Upper lobe of right lung (tissue), 1 donor: Measurements from ENCODE around the gene SUSD4. TPM values are rescaled to one million over a fixed set of nuclear protein-coding genes. Genes with fewer than 3 reads are reported as not detected.

Experiments
- ATAC-seq: fragments of 200-7000 bp; cut with Tn5 transposase; one replicate; pipeline ENCODE4 v1.9.1; 2020; ENCODE audit warnings: mild to moderate bottlenecking, moderate library complexity
- DNase-seq: peaks from one replicate; pipeline ENCODE4 v3.0.0-alpha.2; 2020
- H3K27ac ChIP-seq: fragments of 200-600 bp; one replicate; pipeline ENCODE4 v1.8.0; 2022
- H3K27me3 ChIP-seq: fragments of 200-600 bp; one replicate; pipeline ENCODE4 v1.8.0; 2022; ENCODE audit warnings: mild to moderate bottlenecking
- H3K36me3 ChIP-seq: fragments of 200-600 bp; one replicate; pipeline ENCODE4 v1.8.0; 2022
- H3K4me1 ChIP-seq: fragments of 200-600 bp; one replicate; pipeline ENCODE4 v1.8.0; 2022
- H3K4me3 ChIP-seq: fragments of 200-600 bp; one replicate; pipeline ENCODE4 v1.8.0; 2022; ENCODE audit warnings: mild to moderate bottlenecking
- H3K9me3 ChIP-seq: fragments of 200-600 bp; one replicate; pipeline ENCODE4 v1.8.0; 2022
- CTCF ChIP-seq: fragments of 200-600 bp; IDR thresholded peaks from one replicate; pipeline ENCODE4 v1.8.0; 2022; ENCODE audit warnings: antibody characterized with exemption
- intact Hi-C: fragments of 100-400 bp; cut with DNase I; formaldehyde crosslinking; loops from one replicate; pipeline ENCODE4 v1.11.0; 2022
- total RNA-seq: library from RNA; stranded (reverse); fragmentation: NEBNext Ultra II Directional; extraction: Animal tissue kit (Norgen Biotek cat#: 25700); gene quantifications from one replicate; pipeline ENCODE4 v1.2.1, GENCODE V29; 2021
- donor health status: DM: no; HTN: yes; CAD: no; lungs with severe emphysema.

Gene SUSD4
- total RNA-seq, 1 donor from 2014 or later = 2.2 TPM

- no peak for ATAC-seq
- Histone ChIP-seq H3K27ac (no peak overlapping the region), H3K36me3 (no peaks in the 10 kb centered on the region), H3K9me3 (no peaks in the 10 kb centered on the region), H3K27me3 (no peaks in the 10 kb centered on the region), H3K4me3 (no peak overlapping the region), H3K4me1 (no peaks in the 10 kb centered on the region)
- no peak for TF ChIP-seq CTCF
- intact Hi-C loops = no loop called here
- DNase-seq = no peak
Observed at GRCh38 chr1:223217781-223218180, 146.2 kb downstream of the SUSD4 start.

- no peak for TF ChIP-seq CTCF
- Histone ChIP-seq H3K27me3 (no peaks in the 10 kb centered on the region), H3K4me1 (no peaks in the 10 kb centered on the region), H3K36me3 (no peaks in the 10 kb centered on the region), H3K27ac (no peak overlapping the region), H3K9me3 (no peaks in the 10 kb centered on the region), H3K4me3 (no peak overlapping the region)
- ATAC-seq = no peak
- intact Hi-C loops = no loop called here
- DNase-seq = no peak
Observed at GRCh38 chr1:223216531-223217205, 147.3 kb downstream of the SUSD4 start.

- no peaks in the 10 kb centered on the region for H3K9me3 ChIP-seq
- no peak overlapping the region for H3K4me3 ChIP-seq
- H3K27ac ChIP-seq = no peak overlapping the region
- ATAC-seq = no peak
- no peaks in the 10 kb centered on the region for H3K36me3 ChIP-seq
- no peak for TF ChIP-seq CTCF
- no peak for DNase-seq
- intact Hi-C loops = no loop called here
- no peaks in the 10 kb centered on the region for H3K27me3 ChIP-seq
- no peaks in the 10 kb centered on the region for H3K4me1 ChIP-seq
Observed at GRCh38 chr1:223216074-223216473, 147.9 kb downstream of the SUSD4 start.

GRCh38 chr1:223215026-223215425 is 148.9 kb downstream of the SUSD4 start:
- ATAC-seq = no peak
- no peak for DNase-seq
- intact Hi-C loops = no loop called here
- no peak for TF ChIP-seq CTCF
- no peaks in the 10 kb centered on the region for H3K4me1 ChIP-seq
- no peaks in the 10 kb centered on the region for H3K36me3 ChIP-seq
- H3K27me3 ChIP-seq = no peaks in the 10 kb centered on the region
- H3K4me3 ChIP-seq = no peak overlapping the region
- H3K9me3 ChIP-seq = no peaks in the 10 kb centered on the region
- H3K27ac ChIP-seq = no peak overlapping the region

GRCh38 chr1:223214261-223214807 is 149.6 kb downstream of the SUSD4 start:
- intact Hi-C loops = no loop called here
- Histone ChIP-seq H3K27me3 (no peaks in the 10 kb centered on the region), H3K27ac (no peak overlapping the region), H3K4me3 (no peak overlapping the region), H3K36me3 (no peaks in the 10 kb centered on the region), H3K4me1 (no peaks in the 10 kb centered on the region), H3K9me3 (no peaks in the 10 kb centered on the region)
- DNase-seq (no peak), ATAC-seq (no peak)
- no peak for TF ChIP-seq CTCF
